SK-N-SH treated with all-trans-retinoic acid at 6 μM for 48 hours (cell line): Measurements from ENCODE around the gene THSD4.

Source experiments
- ISL1 ChIP-seq: fragments of 250-450 bp; sonication (Bioruptor Pico); IDR thresholded peaks from 2 replicates; pipeline ENCODE4 v2.1.2; 2022; ENCODE audit warnings: mild to moderate bottlenecking, moderate library complexity
- PATZ1 ChIP-seq: fragments of 250-450 bp; sonication (Bioruptor Pico); IDR thresholded peaks from 2 replicates; pipeline ENCODE4 v1.8.0; 2020; ENCODE audit warnings: mild to moderate bottlenecking, moderate library complexity, borderline replicate concordance
- ZFP30 ChIP-seq: fragments of 450-650 bp; formaldehyde crosslinking; IDR thresholded peaks from 2 replicates; pipeline ENCODE4 v1.5.0; 2022; ENCODE audit warnings: mild to moderate bottlenecking, moderate library complexity

GRCh38 chr15:71146580-71146982 lies 31.3 kb downstream of the THSD4 start:
- no peak for TF ChIP-seq PATZ1 (CRISPR knock-in tag)
- no peak for TF ChIP-seq ISL1 (CRISPR knock-in tag)
- no peak for TF ChIP-seq ZFP30 (CRISPR knock-in tag)
